HG03196 (cell line): ENCODE results near the gene TSPAN5.

Experiments
- ATAC-seq: cut with Tn5 transposase; IDR thresholded peaks from one replicate; pipeline ENCODE4 v1.9.1; 2021; ENCODE audit not compliant: unreplicated experiment

TSPAN5 gene

DNA sequence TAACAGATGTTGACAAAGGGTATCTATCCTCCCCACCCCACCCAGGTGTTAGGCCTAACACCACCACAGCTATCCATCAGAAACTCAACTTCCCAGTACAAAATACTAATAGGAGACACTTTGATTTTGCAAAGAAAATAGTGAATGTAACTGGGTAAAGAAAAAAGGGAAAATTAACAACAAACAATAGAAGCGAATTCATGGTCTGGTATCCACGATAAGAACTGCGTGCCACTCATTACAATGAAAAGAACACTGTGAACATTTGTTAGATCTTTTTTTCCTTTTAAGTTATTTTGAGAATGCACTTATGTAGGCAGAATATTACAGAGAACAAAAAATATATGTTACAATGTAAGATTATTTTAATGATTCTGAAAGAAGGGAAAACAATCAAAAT lies 12.0 kb downstream of the TSPAN5 start:
- no peak for ATAC-seq

DNA sequence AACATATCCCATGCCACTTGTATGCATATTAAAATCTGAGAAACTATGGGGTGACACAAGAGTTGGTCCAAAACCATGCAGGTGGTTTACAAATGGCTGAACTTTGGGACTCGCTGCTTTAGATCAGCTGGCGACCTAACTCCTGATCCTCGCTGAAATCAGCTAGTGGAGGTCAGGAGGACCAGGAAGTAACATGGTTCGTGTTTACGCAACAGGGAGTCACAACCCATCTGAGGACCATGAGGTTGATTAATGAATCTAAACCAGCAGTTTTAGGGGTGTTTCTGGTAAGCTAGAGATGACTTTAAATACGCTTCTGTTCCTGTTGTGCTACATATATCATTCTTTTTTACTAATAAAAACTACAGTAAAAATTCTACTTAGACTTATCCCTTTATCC lies 12.9 kb downstream of the TSPAN5 start:
- ATAC-seq, result no peak

DNA sequence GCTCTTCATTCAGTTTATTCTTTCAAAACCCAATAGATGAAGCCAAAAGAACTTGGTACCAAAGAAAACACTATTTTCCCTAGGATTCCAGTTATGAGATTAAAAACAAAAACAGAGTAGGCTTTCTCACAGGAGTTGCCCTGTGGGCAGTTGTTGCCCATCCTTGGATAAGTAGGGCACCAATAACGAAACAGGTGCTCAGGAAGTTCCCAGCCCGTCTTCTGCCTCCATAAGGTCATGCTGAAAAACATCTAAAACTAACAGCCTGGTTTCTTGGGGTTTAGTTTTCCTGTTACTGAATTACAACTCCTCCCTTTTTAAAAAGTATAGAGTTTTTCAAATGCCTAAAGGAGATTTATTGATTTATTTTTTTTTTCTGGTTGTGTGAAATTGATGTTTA lies 14.7 kb downstream of the TSPAN5 start:
- no peak for ATAC-seq

DNA sequence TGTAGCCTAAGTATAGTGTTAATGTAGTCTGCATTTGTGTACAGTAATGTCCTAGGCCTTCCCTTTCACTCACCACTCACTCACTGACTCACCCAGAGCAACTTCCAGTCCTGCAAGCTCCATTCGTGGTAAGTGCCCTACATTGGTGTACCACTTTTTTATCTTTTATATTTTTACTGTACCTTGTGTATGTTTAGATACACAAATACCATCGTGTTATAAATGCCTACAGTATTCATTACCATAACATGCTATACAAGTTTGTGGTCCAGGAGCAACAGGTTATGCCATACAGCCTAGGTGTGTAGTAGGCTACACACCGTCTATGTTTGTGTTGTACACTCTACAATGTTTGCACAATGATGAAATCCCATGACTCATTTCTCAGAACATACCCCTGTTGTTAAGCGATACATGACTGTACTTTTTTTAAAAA lies 15.4 kb downstream of the TSPAN5 start:
- ATAC-seq, result no peak

- ATAC-seq, result no peak
These were observed 16.3 kb downstream of the TSPAN5 start for GRCh38 chr4:98641906-98642668.

GRCh38 chr4:98641376-98641775 lies 17.0 kb downstream of the TSPAN5 start:
- ATAC-seq, result no peak

DNA sequence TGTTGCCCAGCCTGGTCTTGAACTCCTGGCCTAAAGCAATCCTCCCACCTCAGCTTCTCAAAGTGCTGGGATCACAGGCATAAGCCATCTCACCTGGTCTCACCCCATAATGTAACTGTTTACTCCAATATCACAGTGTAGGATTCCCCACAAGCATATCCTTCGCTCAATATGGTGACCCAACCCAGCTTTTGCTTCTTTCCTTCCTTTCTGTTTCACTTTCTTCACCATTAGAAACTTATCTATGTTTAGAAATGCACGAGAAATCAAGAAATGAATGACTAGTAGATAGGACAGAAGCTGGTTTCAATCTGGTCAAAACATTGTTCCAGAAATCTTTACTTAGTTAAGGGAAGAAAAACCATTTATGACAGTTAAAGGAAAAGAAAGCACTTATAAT lies 18.9 kb downstream of the TSPAN5 start:
- ATAC-seq, result peak; percentile 72

DNA sequence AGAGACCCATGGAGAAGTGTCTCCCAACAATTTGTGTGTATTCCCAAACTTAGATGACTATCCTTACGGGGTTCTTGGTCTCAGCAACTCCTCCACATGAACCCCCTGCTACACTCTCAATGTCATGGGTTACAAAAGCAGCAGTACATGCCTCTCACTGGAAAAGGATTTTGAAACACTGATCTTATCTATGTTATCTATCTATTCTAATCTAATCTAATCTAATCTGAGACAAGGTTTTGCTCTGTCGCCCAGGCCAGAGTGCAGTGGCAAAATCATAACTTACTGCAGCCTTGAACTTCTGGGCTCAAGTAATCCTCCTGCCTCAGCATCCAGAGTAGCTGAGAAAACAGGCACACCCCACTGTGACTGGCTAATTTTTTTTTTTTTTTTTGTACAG lies 19.3 kb downstream of the TSPAN5 start:
- ATAC-seq, result no peak

DNA sequence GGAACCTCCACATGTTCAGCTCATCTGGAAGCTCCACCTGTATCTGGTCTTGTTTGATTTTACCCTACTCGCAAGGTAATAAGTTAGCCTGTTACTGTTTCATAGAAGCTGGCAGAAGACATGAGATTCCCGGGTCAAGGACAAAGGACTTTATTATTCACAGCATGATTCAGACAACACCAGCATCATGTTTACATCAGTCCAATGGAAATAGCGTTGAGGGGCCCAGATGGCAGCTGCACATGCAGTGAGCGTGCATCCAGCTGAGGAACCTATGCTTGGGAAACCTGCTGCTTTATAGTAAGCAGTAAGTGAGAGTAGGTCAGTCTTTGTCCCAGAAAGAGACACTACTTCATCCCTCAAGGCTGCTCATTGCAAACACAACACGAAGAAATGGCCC lies 19.8 kb downstream of the TSPAN5 start:
- no peak for ATAC-seq

- ATAC-seq, result no peak
These were observed 24.4 kb downstream of the TSPAN5 start for GRCh38 chr4:98634061-98634460.

DNA sequence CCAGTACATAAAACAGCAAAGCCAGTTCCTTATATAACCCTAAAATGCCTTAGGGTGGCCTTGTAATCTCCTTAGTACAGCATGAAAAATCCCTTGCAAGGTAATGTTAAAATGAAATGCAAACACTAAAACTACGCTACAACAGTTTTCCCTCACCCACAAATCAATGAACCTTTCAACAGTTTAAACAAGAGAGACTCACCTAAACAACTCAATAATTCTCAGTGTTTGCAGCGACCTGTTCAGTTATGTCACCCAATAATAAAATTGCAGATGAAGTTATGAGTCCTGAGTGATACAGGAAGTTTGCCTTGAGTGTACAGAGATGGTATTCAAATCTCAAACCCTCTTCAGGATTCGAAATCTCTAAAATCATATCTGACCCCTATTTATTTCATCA lies 25.3 kb downstream of the TSPAN5 start:
- no peak for ATAC-seq

- no peak for ATAC-seq
These were observed 26.2 kb downstream of the TSPAN5 start for GRCh38 chr4:98632258-98632657.

- ATAC-seq, result no peak
These were observed 26.9 kb downstream of the TSPAN5 start for GRCh38 chr4:98631506-98631905.

- no peak for ATAC-seq
These were observed 27.5 kb downstream of the TSPAN5 start for GRCh38 chr4:98630737-98631454.

GRCh38 chr4:98627531-98628257 lies 30.7 kb downstream of the TSPAN5 start:
- ATAC-seq, result no peak

DNA sequence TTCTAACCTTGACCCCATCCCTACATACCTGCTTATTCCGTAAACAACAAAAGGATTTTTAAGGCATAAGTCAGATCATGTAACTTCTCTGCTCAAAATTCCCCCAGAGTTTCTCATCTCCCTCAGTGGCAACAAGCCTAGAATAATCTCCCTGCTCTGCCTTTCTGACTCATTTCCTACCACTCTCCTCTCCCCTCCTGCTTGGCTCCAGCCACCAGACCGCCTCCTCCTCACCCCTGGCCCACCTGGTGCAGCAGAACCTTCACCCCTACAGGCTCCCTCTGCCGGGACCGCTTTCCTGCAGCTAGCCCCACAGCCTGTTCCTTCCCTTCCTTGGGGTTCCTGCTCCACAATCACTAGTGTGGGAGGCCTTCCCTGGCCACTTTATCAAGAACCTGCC lies 32.1 kb downstream of the TSPAN5 start:
- ATAC-seq, result no peak

DNA sequence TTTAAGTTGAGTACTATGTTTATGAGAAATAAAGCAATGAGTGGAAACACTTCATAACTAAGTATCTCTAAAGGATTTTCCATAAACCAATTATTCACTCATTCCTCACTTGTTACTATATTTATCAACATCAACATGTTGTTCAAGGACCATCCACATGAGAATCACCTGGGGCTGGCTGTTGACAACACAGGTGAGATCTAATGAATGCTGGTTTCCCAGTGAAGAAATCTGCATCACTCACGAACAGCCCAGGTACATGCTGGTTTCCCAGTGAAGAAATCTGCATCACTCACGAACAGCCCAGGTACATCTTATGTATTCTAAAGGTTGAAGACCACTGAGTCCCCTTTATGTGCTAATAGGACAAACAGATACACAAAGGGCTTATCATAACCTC lies 32.5 kb downstream of the TSPAN5 start:
- no peak for ATAC-seq

DNA sequence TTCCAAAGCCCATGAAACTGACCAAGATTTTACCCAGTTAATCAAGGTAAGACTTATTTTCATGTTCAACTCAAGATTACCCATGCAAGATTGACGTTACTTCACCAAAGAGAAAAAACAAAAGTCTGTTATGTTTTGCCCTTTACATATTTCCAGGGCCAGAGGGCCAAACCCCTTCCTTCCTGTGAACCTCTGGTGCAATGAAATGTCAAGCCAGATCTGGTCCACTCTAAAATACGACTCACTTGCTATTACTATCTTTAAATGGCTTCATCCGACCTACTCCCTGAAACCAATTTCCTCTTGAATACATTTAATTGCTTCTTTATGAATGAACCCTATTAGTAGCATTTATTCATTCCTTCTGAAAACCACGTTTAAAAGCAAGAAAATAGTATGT lies 33.0 kb downstream of the TSPAN5 start:
- no peak for ATAC-seq

DNA sequence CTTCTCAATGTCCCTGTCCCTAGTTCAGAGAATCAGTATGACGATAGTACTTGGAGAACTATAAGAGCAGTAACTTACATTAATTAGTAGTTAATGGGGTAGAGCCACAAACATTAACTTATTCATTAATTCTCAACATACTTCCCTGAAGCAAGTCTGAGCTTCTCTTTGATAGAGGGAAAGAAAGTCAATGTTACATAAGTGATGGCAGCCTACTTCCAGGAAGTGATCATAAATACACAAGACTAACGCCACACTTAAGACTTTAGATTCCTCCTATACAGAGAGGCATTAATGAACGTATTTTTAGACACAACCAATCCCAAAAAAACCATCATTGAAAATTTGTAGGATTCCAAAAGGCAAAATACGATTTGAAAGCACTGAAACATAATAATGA lies 33.8 kb downstream of the TSPAN5 start:
- ATAC-seq, result no peak

GRCh38 chr4:98624144-98624543 lies 34.3 kb downstream of the TSPAN5 start:
- no peak for ATAC-seq

- ATAC-seq, result no peak
These were observed 35.1 kb downstream of the TSPAN5 start for GRCh38 chr4:98623126-98623802.
